Skeletal muscle tissue (tissue), 4 donors: ENCODE data around the gene GDF2. TPM values are rescaled to one million over a fixed set of nuclear protein-coding genes. Genes with fewer than 3 reads are reported as not detected.

ENCODE experiments used
- H3K27ac ChIP-seq: one replicate; pipeline ENCODE4 v1.7.0; 2013; ENCODE audit warnings: mild to moderate bottlenecking, low read depth, low read length, inconsistent platforms
- H3K27me3 ChIP-seq, 3 donors: one replicate each; pipeline ENCODE4 v1.7.0; 2013; ENCODE audit warnings: low read length in 3 of 3; ENCODE audit not compliant: control insufficient read depth in 3 of 3, insufficient read depth in 3 of 3
- H3K36me3 ChIP-seq, 3 donors: one replicate each; pipeline ENCODE4 v1.7.0; 2013; ENCODE audit warnings: low read length in 3 of 3; ENCODE audit not compliant: control insufficient read depth in 3 of 3, insufficient read depth in 3 of 3
- H3K4me1 ChIP-seq, 3 donors: one replicate each; pipeline ENCODE4 v1.7.0; 2013; ENCODE audit warnings: low read length in 3 of 3, mild to moderate bottlenecking in 3 of 3; ENCODE audit not compliant: control insufficient read depth in 3 of 3, insufficient read depth in 3 of 3
- H3K4me3 ChIP-seq, 3 donors: one replicate each; pipeline ENCODE4 v1.7.0; 2013; ENCODE audit warnings: low read length in 3 of 3
- H3K9ac ChIP-seq, 3 donors: one replicate each; pipeline ENCODE4 v1.7.0; 2013; ENCODE audit warnings: low read length in 3 of 3, mild to moderate bottlenecking in 3 of 3, moderate library complexity in 2 of 3, low read depth in 1 of 3
- H3K9me3 ChIP-seq, 3 donors: one replicate each; pipeline ENCODE4 v1.7.0; 2013; ENCODE audit warnings: low read length in 3 of 3; ENCODE audit not compliant: control insufficient read depth in 3 of 3
- total RNA-seq: library from RNA; depleted of rRNA; stranded (reverse); fragments of >200 nt; gene quantifications from one replicate; pipeline ENCODE4 v1.2.3, GENCODE V29; 2014
- donor health status: Osteomylitis.

Gene GDF2
- not detected for total RNA-seq

GRCh38 chr10:47322300-47323061, at the start of gene GDF2:
Gene GDF2, plus strand, starts transcription at chr10:47322454. Its CDS starts 215 bp downstream, at chr10:47322669.
- Histone ChIP-seq H3K27me3 (peaks cover 0 to 3% (median 0%) of the 10 kb centered on the region in 3 donors), H3K4me1 (peaks cover 2 to 9% (median 2%) of the 10 kb centered on the region in 3 donors), H3K9ac (no peak within 1 kb of the TSS), H3K4me3 (no peak within 1 kb of the TSS), H3K27ac (no peak within 1 kb of the TSS), H3K9me3 (no peaks in the 10 kb centered on the region), H3K36me3 (no peaks in the 10 kb centered on the region)

- Histone ChIP-seq H3K4me3 (no peak overlapping the region), H3K9me3 (peaks cover 0 to 4% (median 0%) of the 10 kb centered on the region in 3 donors), H3K27me3 (no peaks in the 10 kb centered on the region), H3K36me3 (no peaks in the 10 kb centered on the region), H3K4me1 (peaks cover 0 to 16% (median 15%) of the 10 kb centered on the region in 3 donors), H3K27ac (no peak overlapping the region), H3K9ac (no peak overlapping the region)
Measured at GRCh38 chr10:47276071-47276470, 46.2 kb upstream of the GDF2 start.

GRCh38 chr10:47276576-47277351, 45.5 kb upstream of the GDF2 start:
- Histone ChIP-seq H3K36me3 (no peaks in the 10 kb centered on the region), H3K4me3 (no peak overlapping the region), H3K27ac (no peak overlapping the region), H3K4me1 (peaks cover 0 to 16% (median 15%) of the 10 kb centered on the region in 3 donors), H3K9me3 (peaks cover 0 to 4% (median 0%) of the 10 kb centered on the region in 3 donors), H3K27me3 (no peaks in the 10 kb centered on the region), H3K9ac (no peak overlapping the region)

GRCh38 chr10:47277352-47278151, 44.7 kb upstream of the GDF2 start:
- H3K4me1 ChIP-seq = peaks cover 0 to 16% (median 15%) of the 10 kb centered on the region in 3 donors
- H3K36me3 ChIP-seq = no peaks in the 10 kb centered on the region

GRCh38 chr10:47278152-47278473, 44.1 kb upstream of the GDF2 start:
- Histone ChIP-seq H3K27me3 (peaks cover 0 to 5% (median 0%) of the 10 kb centered on the region in 3 donors), H3K4me1 (peaks cover 0 to 16% (median 15%) of the 10 kb centered on the region in 3 donors), H3K9ac (no peak overlapping the region), H3K27ac (no peak overlapping the region), H3K36me3 (no peaks in the 10 kb centered on the region), H3K4me3 (no peak overlapping the region), H3K9me3 (peaks cover 0 to 4% (median 0%) of the 10 kb centered on the region in 3 donors)

More at GRCh38 chr10:47277352-47278151, 44.7 kb upstream of the GDF2 start:
- H3K27ac ChIP-seq = no peak overlapping the region
- H3K9me3 ChIP-seq = peaks cover 0 to 4% (median 0%) of the 10 kb centered on the region in 3 donors
- H3K9ac ChIP-seq = no peak overlapping the region
- no peak overlapping the region for H3K4me3 ChIP-seq
- H3K27me3 ChIP-seq = no peaks in the 10 kb centered on the region

GRCh38 chr10:47278720-47279119, 43.5 kb upstream of the GDF2 start:
- peaks cover 0 to 5% (median 0%) of the 10 kb centered on the region in 3 donors for H3K27me3 ChIP-seq
- no peaks in the 10 kb centered on the region for H3K9me3 ChIP-seq
- H3K9ac ChIP-seq = no peak overlapping the region
- H3K27ac ChIP-seq = no peak overlapping the region
- H3K4me1 ChIP-seq = peaks cover 0 to 16% (median 15%) of the 10 kb centered on the region in 3 donors
- no peaks in the 10 kb centered on the region for H3K36me3 ChIP-seq
- H3K4me3 ChIP-seq = no peak overlapping the region

GRCh38 chr10:47279276-47279675, 43.0 kb upstream of the GDF2 start:
- H3K9ac ChIP-seq = no peak overlapping the region
- no peak overlapping the region for H3K27ac ChIP-seq
- H3K4me3 ChIP-seq = no peak overlapping the region
- H3K9me3 ChIP-seq = no peaks in the 10 kb centered on the region
- H3K4me1 ChIP-seq = peaks cover 0 to 16% (median 15%) of the 10 kb centered on the region in 3 donors
- H3K36me3 ChIP-seq = no peaks in the 10 kb centered on the region
- H3K27me3 ChIP-seq = peaks cover 0 to 5% (median 0%) of the 10 kb centered on the region in 3 donors

GRCh38 chr10:47282005-47282656, 40.1 kb upstream of the GDF2 start:
- Histone ChIP-seq H3K9ac (no peak overlapping the region), H3K36me3 (no peaks in the 10 kb centered on the region), H3K4me3 (no peak overlapping the region), H3K27me3 (peaks cover 3 to 14% (median 5%) of the 10 kb centered on the region in 3 donors), H3K9me3 (no peaks in the 10 kb centered on the region), H3K27ac (no peak overlapping the region), H3K4me1 (peaks cover 0 to 20% (median 16%) of the 10 kb centered on the region in 3 donors)

GRCh38 chr10:47282657-47283018, 39.6 kb upstream of the GDF2 start:
- Histone ChIP-seq H3K27ac (no peak overlapping the region), H3K4me1 (peaks cover 0 to 17% (median 12%) of the 10 kb centered on the region in 3 donors), H3K36me3 (no peaks in the 10 kb centered on the region), H3K9me3 (no peaks in the 10 kb centered on the region), H3K27me3 (peaks cover 3 to 14% (median 5%) of the 10 kb centered on the region in 3 donors), H3K9ac (no peak overlapping the region), H3K4me3 (no peak overlapping the region)
